GM21825 (cell line): ENCODE data around the gene SLC46A3.
A peak's percentile ranks its signal among the peaks of the same experiment; 100 is the strongest.
"Not testable (repeated sequence)": the region's sequence is repeated elsewhere in the genome, so short reads cannot be mapped to it uniquely, and the experiment has no call there.

ENCODE experiments used
- ATAC-seq: cut with Tn5 transposase; IDR thresholded peaks from one replicate; pipeline ENCODE4 v1.9.1; 2021; ENCODE audit warnings: mild to moderate bottlenecking, moderate library complexity; ENCODE audit not compliant: unreplicated experiment

SLC46A3 gene, protein sequence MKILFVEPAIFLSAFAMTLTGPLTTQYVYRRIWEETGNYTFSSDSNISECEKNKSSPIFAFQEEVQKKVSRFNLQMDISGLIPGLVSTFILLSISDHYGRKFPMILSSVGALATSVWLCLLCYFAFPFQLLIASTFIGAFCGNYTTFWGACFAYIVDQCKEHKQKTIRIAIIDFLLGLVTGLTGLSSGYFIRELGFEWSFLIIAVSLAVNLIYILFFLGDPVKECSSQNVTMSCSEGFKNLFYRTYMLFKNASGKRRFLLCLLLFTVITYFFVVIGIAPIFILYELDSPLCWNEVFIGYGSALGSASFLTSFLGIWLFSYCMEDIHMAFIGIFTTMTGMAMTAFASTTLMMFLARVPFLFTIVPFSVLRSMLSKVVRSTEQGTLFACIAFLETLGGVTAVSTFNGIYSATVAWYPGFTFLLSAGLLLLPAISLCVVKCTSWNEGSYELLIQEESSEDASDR

DNA sequence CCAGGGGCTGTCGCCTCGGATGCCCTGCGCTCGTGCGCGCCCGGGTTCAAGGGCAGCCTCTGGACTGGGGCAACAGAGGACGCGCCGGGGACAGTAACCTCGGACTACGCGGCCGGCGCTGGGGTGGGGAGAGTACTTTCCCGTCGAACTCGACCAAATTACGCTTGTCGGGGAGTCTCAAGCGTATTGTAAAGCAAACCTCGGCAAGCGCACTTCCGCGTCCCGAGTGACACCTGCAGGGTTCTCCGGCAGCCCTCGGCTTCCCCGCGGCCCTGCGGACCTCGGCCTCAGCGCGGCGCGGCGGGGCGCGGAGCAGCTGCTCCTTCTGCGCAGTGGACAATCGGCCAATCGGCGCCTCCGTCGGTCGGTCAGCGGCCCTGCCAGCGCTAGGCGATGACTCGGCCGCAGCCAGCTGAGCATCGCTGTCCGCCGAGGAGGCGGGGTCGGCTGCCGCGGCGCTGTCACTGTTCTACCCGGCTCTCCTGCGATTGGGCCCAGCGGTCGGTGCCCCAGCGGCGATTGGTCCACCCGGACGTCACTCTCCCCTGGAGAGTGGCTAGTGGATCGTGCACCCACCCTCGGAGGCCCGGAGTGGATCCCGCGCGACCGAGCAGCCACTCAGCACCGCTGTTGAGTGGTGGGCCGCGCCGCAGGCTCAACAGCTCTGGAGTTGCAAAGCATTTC, at the start of gene SLC46A3:
SLC46A3 (minus strand) TSS at position 428 of the 684 bp plus-strand sequence. CDS start 972 bp downstream, outside the sequence.
- ATAC-seq: peak; percentile 98

DNA sequence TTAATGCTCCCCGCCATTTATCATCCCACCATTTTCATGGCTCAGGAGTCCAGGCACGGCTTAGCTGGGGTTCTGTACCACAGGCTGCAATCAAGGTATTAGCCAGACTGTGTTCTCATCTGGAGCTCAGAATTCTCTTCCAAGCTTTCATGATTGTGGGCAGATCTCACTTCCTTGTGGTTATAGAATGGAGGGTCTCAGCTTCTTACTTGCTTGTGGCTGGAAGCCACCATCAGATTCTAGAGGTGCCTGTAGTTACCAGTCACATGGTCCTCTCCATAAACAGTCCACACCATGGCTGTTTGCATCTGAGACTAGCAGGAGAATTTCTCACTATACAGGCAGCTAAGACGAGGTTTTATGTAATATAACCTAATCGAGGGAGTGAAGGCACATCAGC, 45.1 kb upstream of the SLC46A3 start:
- no peak for ATAC-seq

DNA sequence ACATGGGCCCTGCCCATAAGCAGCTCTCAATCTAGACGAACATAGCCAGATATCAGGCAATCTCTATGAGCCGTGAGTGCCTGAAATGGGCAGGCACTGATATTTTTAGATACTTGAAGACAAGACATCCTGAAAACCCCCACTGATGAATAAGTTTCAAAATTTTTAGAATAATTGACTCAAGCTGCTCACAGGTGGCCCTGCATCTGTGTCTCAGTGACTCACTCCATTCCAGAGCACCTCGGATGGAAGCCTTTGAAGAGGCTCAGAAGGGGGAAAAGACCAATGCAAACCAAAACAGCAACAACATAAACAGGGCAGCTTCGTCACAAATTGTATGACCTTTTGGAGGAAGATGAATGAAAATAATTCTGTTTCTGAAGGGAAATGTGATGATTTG, 42.8 kb upstream of the SLC46A3 start:
- ATAC-seq: no peak

DNA sequence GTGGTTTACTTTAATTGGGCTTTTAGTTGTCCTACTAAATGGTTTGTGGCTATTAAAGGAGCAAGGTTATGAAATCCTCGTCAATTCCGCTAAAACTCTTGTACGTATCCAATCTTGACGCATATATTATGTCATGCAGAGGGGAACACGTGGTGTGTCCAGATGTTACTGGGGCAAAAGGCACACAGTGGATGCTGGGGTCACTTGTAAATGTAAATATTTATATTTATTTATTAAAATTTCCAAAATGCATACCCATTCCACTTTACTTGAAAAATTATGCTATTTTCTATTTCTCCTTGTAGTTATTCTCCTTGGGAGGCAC, 36.7 kb upstream of the SLC46A3 start:
- no peak for ATAC-seq

DNA sequence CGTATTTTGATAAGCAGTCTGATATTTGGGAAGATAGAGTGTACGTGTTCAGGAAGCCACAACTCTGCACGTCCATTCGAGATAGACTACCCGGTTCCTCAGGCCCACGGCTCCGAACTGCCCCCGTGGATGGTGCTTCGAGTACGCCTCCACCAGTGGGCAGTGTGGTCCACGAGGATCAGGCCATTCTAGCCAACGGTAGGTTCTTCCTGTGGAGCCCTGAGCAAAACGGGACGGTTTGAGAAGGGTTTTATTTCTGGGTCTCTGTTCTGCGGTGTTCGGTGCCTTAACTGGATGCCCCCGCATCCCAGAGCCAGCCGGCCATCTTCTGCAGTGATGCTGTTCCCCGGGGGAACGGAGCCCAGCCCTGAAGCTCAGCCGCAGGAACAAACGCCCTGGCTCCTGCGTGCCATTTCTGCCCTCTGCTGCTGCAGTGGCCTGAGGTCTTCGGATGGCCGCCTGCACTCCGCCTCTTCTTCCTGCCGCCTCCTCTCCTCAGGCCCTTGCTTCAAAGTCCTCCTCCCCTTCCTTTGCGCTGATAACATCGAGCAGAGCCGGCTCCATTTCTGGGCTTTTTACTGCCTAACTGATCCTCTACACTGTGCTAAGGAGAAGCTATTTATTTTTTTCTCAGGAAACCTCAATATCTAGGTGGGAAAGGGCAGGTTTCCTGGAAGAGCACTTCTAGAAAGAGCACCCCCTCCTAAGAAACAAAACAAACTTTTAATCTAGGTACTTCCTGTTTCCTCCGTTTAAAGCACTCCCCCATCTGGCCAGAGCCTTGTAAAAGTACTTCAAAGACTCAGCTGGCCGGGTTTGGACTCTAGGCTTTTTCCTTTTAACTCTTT, 36.2 kb upstream of the SLC46A3 start:
- no peak for ATAC-seq

DNA sequence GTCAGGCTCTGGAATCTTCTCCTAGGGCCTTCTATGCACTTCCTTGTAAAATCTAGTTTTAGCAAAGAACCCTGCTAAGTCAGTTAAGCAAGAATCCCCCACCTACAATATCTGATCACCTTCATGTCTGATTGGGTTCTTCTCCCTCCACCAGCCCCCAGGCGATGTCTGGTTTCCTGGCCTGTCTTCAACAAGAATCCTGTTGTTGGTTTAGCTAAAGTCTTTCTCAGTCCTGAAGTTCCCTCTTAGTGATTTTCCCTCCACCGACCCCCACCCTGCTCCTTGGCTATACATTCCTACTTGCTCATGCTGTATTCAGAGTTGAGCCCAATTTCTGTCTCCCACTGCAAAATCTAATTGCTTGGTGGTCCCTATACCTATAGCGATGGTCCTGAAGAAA, 35.2 kb upstream of the SLC46A3 start:
- no peak for ATAC-seq

DNA sequence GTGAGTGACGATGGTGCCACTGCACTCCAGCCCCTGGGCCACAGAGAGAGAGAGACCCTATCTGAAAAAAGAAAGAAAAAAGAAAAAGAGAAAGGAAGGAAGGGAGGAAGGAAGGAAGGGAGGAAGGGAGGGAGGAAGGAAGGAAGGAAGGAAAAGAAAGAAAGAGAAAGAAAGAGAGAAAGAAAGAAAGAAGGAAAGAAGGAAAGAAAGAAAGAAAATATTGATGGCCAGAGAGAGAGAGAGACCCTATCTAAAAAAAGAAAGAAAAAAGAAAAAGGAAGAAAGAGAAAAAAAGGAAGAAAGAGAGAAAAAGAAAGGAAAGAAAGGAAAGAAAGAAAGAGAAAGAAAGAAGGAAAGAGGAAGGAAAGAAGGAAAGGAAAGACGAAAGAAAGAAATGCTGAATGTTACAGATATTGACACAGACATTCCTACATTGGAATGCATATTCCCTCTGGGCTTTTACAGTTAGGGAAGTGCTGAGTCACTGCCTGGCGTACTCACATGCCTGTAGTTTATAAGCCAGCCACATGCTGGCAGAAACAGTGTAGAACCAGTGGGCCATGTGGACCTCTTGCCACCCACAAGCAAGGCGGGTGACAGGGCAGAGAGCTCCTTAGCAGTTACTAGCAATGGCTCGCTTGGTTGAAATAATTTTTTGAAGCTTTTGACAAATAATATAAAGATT, 34.6 kb upstream of the SLC46A3 start:
- ATAC-seq: no peak

DNA sequence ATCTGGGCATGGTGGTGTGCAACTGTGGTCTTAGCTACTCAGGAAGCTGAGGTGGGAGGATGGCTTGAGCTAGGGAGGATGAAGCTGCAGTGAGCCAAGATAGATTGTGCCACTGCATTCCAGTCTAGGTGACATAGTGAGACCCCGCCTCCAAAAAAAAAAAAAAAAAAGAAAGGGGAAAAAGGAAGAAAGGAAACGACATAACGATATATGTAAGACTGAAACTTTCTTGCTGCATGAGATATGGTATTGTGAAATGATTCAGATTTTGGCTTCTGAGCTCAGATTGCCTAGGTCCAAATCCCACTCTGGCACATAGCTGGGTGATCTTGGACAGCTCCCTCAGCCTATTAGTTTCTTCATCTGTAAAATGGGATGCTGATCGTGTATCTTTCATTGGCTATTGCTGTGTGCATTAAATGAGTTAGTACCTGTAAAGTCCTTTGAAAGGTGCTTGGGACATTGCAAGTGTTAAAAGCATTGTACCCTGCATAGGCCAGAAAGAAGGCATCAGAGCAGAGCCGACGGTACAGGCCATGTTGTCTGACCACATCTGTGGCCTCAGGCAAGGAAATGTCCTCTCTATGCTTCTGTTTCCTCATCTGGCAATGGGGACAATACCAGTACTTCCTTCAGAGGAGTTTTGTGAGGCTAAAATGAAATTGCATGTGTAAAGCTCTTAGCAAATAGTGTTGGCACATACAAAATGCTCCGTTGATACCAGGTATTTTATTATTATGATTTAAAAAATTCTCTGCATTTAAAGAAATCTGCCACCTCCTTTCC, 32.6 kb upstream of the SLC46A3 start:
- ATAC-seq: no peak

DNA sequence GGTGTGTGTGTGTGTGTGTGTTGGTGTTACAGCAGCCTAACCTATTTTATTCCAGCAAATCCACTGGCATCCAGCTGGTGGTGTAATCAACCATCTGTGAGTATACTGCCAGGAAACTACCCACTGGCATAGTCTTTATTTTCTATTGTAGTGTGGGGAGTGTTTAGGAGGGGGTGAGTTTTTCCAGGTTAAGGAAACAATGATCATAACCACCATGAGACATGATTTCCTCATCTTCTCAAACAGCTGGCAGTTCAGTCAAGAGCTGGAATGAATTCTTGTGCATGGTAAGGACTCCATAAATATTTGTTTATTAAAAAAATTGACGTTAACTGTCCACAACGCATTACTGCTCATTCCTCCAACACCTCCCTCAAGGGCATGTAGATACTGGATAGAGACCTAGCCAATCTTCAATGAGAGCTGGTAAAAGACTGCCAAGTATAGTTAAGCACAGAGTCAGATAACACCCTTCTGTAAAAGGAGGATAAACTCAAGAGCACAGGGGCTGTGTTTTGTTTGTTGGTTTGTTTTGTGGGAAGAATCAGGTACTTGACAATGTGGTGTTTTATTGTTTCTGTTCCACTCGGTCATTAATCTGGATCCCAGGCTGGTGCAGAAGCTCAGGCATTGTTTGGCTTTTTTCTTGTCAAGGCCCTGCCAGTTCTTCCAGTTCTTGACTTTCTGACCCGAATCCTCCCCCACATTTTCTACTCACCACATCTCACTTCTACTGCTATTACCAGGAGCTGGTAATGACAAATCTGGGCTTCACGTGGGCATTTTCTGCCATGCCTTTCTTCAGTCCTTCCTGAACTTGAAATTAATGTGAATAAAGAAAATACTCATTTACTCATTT, 31.6 kb upstream of the SLC46A3 start:
- no peak for ATAC-seq

DNA sequence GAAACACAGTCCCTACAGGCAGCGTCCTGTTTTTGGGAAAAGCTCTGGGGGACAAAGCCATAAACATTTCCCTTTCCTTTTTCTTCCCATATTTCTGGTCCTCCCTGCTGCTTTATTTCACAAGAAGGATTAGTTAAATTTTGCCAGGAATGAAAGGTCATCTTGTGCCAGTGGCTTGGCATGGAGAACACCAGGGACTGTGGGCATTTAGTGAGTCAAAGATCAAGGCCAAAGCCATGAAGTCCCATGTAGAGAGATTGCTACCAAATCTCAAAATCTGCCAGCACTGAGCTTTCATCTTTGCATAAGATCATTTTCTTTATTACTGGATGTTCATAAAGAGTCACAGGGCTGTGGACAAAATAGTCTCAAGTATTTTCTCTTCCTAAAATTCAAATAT, 29.1 kb upstream of the SLC46A3 start:
- ATAC-seq: no peak

DNA sequence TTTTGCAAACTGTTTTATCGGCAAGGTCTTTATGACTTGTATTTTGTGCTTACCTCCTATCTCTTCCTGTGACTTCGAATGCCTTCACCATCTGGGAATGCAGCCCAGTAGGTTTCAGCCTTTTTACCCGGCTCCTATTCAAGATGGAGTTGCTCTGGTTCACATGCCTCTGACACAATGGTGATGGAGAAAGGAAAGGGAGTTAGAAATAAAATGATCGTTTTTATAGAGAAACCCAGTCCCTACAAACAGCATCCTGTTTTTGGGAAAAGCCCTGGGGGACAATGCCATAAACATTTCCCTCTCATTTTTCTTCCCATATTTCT, 27.5 kb upstream of the SLC46A3 start:
- ATAC-seq: no peak

DNA sequence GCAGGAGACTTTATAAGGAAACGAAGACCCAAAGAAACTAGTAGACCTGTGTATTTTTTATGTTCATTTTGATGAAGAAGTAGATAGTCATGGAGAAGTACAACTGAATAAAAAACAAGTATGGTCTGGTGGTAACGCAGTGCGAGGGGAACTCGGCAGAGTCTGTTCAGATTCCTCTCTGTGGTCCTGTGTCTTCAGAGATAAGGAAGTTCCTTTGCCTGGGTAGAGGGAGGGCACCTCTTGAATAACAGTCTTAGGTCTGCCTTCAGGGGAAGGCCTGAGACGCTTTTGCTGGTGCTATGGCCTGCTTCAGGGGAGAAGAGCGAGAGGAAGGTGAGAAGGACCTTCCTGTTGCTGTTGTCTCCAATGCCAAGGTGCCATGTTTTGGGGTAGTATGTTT, 25.9 kb upstream of the SLC46A3 start:
- ATAC-seq: no peak

DNA sequence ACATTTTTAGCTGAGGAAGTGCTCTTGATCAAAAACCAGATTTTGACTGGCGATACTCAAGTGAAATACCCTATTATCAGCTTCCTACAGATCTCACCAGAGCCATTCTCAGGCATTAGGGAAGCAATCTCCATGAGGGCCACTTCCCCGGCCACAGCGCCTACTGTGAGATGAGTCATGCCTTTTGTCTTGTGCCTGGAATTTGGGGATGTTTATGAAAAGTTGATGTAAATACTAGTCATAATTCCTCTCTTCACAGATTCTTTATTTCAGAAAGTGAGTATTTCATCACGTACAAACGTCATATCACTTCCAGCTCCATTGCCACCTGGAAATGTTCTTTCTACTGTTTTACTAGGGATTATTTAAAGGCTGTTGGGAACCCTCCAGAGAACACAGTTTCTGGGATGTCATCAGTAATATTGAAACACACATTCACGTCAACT, 25.3 kb upstream of the SLC46A3 start:
- ATAC-seq: no peak

DNA sequence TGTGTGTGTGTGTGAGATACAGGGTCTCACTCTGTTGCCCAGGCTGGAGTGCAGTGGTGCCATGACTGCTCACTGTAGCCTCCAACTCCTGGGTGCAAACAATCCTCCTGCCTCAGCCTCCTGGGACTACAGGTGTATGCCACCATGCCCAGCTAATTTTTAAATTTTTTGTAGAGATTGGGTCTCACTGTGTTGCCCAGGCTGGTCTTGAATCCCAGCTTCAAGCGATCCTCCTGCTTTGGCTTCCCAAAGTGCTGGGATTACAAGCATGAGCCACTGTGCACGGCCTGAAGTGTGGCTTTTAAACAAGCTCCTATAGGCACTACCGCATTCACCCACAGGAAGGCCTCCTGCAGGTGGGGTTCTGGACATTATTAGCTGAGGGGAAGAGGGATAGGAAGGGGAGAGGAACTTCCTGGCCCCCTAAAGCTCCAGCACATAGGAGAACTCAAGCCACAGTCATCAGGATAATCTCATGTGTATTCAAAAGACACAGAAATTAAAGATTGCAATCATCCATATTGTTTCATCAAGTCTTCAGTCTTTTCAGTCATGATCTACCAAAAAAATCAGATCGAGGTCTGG, 24.8 kb upstream of the SLC46A3 start:
- no peak for ATAC-seq

DNA sequence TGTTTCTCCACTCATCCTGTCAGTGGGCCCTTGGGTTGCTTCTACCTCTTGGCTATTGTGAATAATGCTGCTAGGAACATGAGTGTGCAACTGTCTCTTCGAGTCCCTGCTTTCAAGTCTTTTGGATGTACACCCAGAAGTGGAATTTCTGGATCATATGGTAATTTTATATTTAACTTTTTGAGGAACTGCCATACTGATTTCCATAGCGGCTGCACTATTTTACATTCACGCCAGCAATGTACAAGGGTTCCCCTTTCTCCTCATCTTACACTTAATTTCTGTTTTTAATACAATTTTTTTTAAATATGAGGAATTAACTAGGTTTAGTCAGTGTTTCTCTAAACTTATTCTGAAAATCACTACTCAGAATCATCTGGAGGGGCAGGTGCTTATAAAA, 24.2 kb upstream of the SLC46A3 start:
- ATAC-seq: no peak

DNA sequence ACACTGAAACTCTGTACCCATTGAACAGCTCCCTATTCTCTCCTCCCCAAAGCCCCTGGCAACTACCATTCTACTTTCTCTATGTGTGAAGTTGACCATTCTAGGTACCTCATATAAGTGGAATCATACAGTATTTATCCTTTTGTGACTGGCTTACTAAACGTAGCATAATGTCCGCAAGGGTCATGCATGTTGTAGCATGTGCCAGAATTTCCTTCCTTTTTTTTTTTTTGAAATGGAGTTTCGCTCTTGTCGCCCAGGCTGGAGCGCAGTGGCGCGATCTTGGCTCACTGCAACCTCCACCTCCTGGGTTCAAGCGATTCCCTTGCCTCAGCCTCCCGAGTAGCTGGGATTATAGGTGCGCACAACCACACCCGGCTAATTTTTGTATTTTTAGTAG, 23.7 kb upstream of the SLC46A3 start:
- ATAC-seq: not testable (repeated sequence)

DNA sequence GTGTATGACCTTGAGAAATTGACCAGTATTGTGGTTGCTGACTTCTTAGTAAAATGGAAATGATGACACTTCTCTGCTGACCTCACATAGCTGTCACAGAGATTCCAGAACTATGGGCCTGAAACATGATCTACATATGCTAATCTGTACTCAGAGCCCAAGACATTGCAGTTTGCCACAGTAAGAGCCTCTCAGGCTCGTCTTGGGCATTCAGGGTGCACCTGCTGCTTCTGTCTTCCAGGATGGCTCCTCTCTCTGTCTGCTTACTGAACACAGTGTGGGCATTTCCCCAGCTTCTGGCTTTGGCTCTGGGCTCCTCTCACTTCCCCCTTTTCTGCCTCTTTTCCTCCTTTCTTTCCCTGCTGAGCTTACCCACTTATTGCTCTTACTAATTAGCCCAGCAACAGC, 22.3 kb upstream of the SLC46A3 start:
- ATAC-seq: no peak

DNA sequence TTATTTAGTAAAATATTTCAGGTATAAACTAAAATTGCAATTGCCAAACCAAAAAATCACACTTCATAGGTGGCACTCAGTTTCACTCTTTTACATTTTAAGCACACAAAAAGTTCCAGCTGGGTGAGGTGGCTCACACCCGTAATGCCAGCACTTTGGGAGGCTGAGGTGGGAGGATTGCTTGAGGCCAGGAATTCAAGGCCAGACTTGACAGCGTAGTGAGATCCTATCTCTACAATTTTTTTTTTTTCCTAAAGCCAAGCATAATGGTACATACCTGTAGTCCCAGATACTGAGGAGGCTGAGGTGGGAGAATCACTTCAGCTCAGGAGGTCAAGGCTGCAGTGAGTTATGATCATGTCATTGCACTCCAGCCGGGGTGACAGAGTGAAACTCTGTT, 20.6 kb upstream of the SLC46A3 start:
- no peak for ATAC-seq

DNA sequence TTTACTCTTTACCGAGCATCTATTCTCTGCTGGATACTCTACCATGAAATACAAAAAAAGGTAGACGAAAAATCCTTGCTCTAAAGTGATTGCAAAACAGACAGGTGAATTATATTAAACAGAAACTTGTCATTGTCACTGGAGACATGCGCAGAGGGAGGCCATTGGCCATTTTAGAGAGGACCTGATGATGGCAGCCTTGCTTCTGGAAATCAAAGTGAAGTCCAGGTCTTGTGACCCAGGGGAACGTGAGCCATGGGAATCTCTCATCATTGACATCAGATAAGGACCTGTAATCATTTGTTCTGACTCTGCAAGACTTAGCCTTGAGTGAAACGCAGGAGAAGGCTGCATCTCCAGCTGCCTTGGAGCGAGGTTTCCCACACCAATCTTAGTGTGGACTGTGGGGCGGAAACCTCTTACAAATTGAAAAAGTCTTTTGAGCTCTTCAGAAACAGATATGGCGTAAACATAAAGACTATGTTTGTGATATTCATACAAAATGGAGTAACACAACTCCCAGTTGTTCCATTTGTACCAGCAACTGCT, 16.8 kb upstream of the SLC46A3 start:
- no peak for ATAC-seq
